GM18519 (cell line): ENCODE results near the gene PIM1.
"Not testable (repeated sequence)": the region's sequence is repeated elsewhere in the genome, so short reads cannot be mapped to it uniquely, and the experiment has no call there.

Experiments used
- ATAC-seq: cut with Tn5 transposase; IDR thresholded peaks from one replicate; pipeline ENCODE4 v1.9.1; 2021; ENCODE audit warnings: mild to moderate bottlenecking, moderate library complexity; ENCODE audit not compliant: unreplicated experiment, low FRiP score

Gene PIM1

GRCh38 chr6:37185949-37186720, 16.2 kb downstream of the PIM1 start:
- not testable (repeated sequence) for ATAC-seq

DNA sequence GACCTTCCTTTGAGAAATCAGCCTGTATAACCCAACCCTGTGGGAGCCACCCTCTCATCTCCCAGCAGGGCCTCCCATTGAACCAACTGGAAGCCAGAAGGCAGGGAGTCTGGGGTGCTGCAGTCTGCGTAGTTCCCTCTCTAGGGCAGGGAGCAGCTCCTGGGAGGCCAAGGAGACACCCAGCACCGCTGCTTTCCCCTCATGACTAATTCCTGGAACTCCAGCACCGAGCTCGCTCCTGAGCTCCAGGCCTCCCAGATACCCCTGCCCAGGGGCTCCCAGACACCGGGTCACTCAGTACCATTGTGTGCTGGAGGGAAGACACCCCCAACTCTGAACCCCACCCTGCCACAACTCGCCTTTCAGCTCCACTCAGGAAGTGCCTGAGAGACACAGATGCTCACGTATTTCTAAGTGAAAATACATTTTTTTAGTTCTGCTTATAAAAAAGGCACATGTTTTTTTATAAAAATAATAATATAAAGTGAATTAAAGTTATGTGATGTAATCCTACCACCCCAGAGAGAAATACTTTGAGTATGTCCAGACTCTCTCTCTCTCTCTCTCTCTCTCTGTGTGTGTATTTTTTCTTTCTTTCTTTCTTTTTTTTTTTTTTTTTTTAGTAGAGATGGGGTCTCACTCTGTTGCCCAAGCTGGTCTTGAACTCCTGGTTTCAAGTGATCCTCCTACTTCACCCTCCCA, 17.5 kb downstream of the PIM1 start:
- no peak for ATAC-seq

DNA sequence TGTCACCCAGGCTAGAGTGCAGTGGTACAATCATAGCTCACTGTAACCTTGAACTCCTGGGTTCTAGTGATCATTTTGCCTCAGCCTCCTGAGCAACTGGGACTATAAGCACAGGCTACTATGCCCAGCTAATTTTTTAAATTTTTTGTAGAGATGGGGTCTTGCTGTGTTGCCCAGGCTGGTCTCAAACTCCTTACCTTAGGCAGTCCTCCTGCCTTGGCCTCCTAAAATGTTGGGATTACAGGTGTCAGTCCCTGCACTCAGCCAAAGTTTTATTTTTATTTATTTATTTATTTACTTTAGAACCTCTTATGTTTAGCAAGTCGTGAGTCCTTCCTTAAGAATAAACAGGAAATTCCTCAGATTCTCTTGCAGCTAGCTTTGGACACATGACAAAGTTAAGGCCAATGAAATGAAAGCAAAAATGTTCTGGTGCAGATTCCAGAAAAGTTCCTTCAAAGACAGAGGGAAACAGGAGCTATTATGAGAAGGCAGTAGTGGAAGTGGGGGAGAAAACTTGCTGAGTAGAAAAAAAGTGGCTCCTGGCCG, 19.1 kb downstream of the PIM1 start:
- ATAC-seq, result no peak

- ATAC-seq, result no peak
Measured at GRCh38 chr6:37190159-37190535, 20.2 kb downstream of the PIM1 start.

DNA sequence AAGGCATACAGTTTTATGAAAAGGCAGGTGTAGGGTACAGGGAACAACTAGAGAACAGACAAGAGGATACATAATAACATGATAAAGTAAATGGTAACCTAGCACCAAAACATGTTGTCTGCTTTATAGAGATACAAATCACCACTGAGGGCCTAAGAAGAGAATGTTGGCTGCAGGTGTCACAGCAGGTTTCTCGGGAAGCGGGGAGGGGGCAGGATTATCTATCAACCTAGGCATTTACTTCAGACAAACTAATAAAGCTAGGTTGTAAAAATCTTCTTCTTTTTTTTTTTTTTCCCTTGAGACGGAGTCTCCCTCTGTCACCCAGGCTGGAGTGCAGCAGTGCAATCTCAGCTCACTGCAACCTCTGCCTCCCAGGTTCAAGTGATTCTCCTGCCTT, 22.7 kb downstream of the PIM1 start:
- no peak for ATAC-seq

DNA sequence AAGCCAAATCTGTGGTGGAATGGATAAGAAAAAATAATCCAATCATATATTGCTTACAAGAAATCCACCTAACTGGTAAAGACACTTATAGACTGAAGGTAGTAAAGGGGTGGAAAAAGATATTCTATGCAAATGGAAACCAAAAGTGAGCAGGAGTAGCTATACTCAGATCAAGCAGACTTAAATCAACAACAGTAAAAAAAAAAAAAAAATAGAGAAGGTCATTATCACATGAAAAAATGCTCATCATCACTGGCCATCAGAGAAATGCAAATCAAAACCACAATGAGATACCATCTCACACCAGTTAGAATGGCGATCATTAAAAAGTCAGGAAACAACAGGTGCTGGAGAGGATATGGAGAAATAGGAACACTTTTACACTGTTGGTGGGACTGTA, 24.9 kb downstream of the PIM1 start:
- not testable (repeated sequence) for ATAC-seq

- ATAC-seq, result not testable (repeated sequence)
Measured at GRCh38 chr6:37196451-37196850, 26.5 kb downstream of the PIM1 start.

DNA sequence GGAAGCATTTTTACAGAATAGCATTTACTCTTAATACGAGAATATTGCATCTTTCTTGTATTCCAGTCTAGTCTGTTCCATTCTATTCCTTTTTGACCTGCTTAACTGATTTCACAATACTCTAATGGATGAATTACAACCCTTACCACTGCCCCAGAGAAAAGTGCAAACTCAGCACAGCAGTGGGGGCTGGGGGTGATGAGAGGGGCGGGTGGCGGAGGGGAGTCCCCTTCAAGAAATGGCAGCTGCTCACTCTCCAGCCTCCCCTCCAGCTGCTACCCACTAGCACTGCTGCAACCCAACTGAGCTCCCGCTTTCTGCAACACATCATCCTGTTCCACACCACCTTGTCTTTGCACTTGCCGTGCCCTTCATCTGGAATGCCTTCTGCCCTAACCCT, 30.1 kb downstream of the PIM1 start:
- ATAC-seq, result no peak

DNA sequence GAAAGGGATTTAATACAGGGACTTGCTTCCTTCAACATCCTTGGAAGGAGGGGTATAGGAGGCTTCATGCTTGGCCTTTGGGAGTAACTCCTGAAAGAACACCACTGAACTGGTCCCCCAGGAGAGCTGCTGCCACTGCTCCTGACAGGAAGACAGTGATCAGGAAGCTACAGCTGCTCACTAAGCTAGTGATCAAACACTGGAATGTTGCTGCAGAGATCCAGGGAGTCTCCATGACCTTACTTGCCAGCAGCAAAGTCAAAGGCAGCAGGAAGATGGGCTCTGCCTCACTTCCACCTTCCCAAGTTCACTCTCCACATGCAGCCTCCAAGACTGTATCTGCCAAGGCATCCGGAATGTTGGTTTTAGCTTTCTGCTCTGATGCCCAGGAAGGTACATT, 31.8 kb downstream of the PIM1 start:
- no peak for ATAC-seq

DNA sequence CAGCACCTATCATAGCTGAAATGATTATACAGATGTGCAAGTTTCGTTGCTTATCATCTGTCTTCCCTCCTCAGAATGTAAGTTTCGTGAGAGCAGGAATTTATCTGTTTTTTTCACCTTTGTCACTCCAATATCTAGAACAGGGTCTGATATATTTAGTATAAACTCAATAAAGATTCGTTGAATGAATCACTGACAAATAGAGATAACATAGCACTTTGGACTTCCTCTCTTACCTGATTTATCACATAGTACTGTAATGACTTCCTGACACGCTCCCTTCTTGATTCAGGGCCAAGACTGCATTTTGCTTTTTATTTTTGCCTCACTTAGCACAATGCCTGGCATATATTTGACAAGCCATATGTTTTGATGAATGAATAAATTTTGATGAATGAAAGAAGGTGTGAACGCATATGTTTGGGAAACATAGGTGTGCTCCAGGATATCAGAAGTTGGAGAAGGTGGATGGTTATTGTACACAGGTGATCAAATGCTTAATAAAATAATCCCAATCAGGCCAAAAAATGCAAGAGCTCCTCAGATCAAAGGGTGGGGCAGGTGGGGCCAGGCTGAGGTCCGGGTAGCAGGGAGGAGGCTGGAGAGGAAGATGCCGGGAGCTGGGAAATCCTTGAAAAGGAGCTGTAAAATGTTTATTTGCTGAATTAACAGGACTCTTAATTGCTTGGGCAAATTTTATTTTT, 33.0 kb downstream of the PIM1 start:
- no peak for ATAC-seq

DNA sequence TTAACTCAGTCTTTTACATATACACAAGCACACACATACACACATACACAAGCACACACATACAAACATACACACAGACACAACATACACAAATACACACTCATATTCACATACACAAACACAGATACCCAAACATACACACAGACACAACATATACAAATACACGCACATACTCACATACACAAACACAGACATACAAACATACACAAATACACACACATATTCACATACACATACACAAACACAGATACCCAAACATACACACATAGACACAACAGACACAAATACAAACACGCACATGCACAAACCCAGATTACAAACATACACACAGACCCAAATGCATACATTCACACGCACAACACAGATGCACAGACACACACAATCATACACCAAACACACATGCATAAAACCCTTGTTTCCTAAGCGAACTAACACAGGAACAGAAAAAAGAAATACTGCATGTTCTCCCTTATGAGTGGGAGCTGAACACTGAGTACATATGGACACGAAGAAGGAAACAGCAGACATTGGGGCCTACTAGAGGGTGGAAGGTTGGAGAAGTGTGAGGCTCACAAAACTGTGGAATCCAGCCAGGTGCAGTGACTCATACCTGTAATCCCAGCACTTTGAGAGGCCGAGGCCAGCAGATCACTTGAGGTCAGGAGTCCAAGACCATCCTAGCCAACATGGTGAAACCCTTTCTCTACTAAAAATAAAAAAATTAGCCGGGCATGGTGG, 34.2 kb downstream of the PIM1 start:
- no peak for ATAC-seq

- ATAC-seq, result no peak
Measured at GRCh38 chr6:37205175-37205996, 35.4 kb downstream of the PIM1 start.

- no peak for ATAC-seq
Measured at GRCh38 chr6:37205997-37206340, 36.0 kb downstream of the PIM1 start.

DNA sequence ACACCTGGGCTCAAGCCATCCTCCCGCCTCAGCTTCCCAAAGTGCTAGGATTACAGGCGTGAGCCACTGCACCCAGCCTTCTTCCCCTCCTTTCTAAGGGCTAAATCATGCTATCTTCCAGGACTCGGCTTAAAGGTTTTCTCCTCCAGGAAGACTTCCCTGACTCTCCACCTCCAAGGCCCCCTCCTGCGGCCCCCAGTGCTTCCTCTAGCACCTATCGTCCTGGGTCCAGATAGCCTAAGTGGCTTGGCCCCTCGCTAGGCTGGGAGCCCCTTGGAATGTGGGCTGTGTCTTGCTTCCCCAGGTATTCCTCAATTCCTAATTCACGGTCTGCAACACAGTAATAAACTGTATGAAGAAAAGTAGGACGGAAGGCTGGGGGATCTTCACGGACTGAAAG, 36.7 kb downstream of the PIM1 start:
- ATAC-seq, result no peak

- no peak for ATAC-seq
Measured at GRCh38 chr6:37207903-37208456, 38.0 kb downstream of the PIM1 start.

DNA sequence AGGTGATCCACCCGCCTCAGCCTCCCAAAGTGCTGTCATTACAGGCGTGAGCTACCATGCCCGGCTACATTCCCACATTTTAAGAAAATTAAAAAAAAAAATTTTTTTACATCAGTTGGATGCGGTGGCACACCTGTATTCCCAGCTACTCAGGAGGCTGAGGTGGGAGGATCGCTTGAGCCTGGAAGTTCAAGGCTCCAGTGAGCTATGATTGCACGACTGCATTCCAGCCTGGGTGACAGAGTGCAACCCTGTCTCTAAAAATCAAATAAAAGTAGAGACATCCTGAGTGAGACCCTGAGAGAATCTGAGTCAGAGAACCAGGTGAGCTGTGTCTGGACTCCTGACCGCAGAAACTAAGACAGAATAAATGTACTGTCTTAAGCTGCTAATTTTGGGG, 38.8 kb downstream of the PIM1 start:
- no peak for ATAC-seq

DNA sequence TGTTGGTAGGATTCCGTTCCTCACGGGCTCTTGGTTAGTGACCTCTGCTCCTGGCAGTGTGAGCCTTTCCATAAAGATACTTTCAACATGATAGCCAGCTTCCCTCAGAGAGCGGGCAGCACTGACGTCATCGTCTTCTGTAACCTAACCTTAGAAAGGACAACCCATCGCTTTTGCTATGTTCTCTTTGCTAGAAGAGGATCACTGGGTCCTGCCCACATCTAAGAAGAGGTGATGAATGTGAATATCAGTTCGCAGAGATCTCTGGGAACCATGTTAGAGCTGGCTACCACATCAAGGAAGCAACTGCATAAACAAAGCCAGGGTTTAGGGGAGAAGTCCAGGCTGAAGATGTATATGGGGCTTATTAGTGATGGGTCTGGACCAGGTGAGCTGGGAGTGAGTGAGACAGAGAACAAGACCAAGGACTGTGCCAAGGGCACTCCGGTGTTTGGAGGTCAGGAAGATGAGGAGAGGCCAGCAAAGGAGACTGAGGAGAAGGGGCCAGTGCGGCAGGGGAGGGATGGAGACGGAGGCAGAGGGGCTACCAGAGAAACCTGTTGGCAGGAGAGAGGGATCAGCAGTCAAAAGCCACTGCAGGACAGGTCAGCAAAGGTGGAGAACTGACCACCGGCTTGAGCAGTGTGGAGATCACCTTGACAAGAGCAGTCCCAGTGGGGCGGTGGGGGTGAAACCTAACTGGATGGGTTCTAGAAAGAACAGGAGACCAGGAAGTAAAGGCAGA, 39.7 kb downstream of the PIM1 start:
- ATAC-seq, result no peak

DNA sequence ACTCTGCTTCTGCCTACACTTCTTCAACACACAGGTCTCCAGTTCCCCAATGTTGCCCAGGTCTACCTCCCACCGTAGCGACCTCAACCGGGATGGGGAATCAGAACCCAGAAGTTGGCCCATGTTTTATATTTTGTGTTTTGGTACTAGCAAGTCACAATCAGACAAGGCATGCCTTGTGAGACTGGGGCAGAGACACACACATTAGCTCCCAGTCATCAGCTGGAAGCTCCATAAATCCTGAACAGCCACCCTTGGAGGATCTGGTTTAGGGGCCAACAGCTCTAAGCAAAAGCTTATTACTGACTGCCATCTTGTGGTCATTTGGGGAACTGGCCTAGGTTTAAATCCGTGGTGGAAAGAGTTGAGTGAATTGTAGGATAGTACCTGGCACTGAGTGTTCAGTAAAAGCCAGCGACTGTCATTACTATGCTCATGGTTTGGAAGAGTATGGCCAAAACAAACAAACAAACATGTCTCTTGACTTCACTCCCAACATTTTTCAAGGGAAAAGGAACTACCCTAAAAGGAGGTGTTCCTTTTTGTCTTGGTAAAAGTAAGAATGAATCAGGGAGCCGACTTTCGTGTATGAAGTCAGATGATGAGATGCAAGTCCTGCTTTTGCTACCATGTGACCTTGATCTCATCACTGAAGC, 40.5 kb downstream of the PIM1 start:
- ATAC-seq, result no peak
